Measurements from ENCODE around the gene SPSB4. TPM values are rescaled to one million over a fixed set of nuclear protein-coding genes. Genes with fewer than 3 reads are reported as not detected.

Gene SPSB4
- total and polyA plus RNA-seq, 2 of the 13 experiments (the other 11 are each of a cell fraction or from before 2014, with no cell fraction given), result not detected

DNA sequence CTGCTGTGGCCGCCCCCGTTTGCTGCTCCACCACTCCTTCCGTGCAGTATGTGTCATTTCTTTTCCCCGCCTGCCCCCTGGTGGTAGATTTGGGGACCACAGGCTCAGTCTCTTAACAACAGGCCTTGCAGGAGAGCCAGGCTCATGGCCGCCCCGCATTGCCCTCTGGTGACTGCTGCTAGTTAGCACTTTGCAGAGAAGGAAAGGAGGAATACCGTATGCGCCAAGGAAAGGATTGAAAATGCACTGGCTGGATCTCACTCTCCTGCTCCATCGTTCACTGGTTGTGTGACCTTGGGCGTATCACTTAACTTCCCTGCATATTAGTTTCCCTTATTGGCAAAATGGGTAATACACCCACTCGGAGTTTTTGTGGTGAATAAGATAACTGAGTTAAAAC lies 141.2 kb downstream of the SPSB4 start (continued):
- TF ChIP-seq MLX (CRISPR knock-in tag; IDR thresholded peaks at IDR 0.05) (no peak), SOX5 (CRISPR knock-in tag; IDR thresholded peaks at IDR 0.05; ENCODE audit: borderline replicate concordance) (no peak), HNRNPL (IDR thresholded peaks at IDR 0.05; ENCODE audit: low read depth, low read length) (no peak), ZFAT (CRISPR knock-in tag; conservative IDR thresholded peaks at IDR 0.05) (no peak), ZNF3 (CRISPR knock-in tag; IDR thresholded peaks at IDR 0.05) (no peak), ZNF773 (CRISPR knock-in tag; IDR thresholded peaks at IDR 0.05; ENCODE audit: borderline replicate concordance) (no peak), THYN1 (CRISPR knock-in tag; IDR thresholded peaks at IDR 0.05; ENCODE audit: borderline replicate concordance, low read depth) (no peak), THAP11 (CRISPR knock-in tag; IDR thresholded peaks at IDR 0.05) (peak; percentile 50; the same call in 1 of the 2 replicates), HIVEP1 (CRISPR knock-in tag; IDR thresholded peaks at IDR 0.05) (no peak), CBFB (CRISPR knock-in tag; IDR thresholded peaks at IDR 0.05) (0 out of 2 replicates have a peak, but pooled peaks have one; percentile 21), GPBP1L1 (CRISPR knock-in tag; IDR thresholded peaks at IDR 0.05) (no peak), ZNF350 (CRISPR knock-in tag; IDR thresholded peaks at IDR 0.05; ENCODE audit: borderline replicate concordance, low read depth) (0 out of 2 replicates have a peak, but pooled peaks have one; percentile 29), ZSCAN22 (CRISPR knock-in tag; IDR thresholded peaks at IDR 0.05) (no peak), SMAD1 (CRISPR knock-in tag; IDR thresholded peaks at IDR 0.05; ENCODE audit: borderline replicate concordance, low read depth) (no peak), ZFP82 (CRISPR knock-in tag; IDR thresholded peaks at IDR 0.05; ENCODE audit: borderline replicate concordance) (no peak), SIX4 (CRISPR knock-in tag; IDR thresholded peaks at IDR 0.05) (no peak), ZNF674 (CRISPR knock-in tag; IDR thresholded peaks at IDR 0.05; ENCODE audit: low read depth) (no peak), SSRP1 (CRISPR knock-in tag; IDR thresholded peaks at IDR 0.05) (no peak), ZNF33B (CRISPR knock-in tag; IDR thresholded peaks at IDR 0.05) (no peak), TEAD2 (CRISPR knock-in tag; IDR thresholded peaks at IDR 0.05) (no peak)
- TF ChIP-seq, protein P1, sequence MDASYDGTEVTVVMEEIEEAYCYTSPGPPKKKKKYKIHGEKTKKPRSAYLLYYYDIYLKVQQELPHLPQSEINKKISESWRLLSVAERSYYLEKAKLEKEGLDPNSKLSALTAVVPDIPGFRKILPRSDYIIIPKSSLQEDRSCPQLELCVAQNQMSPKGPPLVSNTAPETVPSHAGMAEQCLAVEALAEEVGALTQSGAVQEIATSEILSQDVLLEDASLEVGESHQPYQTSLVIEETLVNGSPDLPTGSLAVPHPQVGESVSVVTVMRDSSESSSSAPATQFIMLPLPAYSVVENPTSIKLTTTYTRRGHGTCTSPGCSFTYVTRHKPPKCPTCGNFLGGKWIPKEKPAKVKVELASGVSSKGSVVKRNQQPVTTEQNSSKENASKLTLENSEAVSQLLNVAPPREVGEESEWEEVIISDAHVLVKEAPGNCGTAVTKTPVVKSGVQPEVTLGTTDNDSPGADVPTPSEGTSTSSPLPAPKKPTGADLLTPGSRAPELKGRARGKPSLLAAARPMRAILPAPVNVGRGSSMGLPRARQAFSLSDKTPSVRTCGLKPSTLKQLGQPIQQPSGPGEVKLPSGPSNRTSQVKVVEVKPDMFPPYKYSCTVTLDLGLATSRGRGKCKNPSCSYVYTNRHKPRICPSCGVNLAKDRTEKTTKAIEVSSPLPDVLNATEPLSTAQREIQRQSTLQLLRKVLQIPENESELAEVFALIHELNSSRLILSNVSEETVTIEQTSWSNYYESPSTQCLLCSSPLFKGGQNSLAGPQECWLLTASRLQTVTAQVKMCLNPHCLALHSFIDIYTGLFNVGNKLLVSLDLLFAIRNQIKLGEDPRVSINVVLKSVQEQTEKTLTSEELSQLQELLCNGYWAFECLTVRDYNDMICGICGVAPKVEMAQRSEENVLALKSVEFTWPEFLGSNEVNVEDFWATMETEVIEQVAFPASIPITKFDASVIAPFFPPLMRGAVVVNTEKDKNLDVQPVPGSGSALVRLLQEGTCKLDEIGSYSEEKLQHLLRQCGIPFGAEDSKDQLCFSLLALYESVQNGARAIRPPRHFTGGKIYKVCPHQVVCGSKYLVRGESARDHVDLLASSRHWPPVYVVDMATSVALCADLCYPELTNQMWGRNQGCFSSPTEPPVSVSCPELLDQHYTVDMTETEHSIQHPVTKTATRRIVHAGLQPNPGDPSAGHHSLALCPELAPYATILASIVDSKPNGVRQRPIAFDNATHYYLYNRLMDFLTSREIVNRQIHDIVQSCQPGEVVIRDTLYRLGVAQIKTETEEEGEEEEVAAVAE (CRISPR knock-in tag; IDR thresholded peaks at IDR 0.05; ENCODE audit: borderline replicate concordance), result no peak
- TF ChIP-seq, protein P2, sequence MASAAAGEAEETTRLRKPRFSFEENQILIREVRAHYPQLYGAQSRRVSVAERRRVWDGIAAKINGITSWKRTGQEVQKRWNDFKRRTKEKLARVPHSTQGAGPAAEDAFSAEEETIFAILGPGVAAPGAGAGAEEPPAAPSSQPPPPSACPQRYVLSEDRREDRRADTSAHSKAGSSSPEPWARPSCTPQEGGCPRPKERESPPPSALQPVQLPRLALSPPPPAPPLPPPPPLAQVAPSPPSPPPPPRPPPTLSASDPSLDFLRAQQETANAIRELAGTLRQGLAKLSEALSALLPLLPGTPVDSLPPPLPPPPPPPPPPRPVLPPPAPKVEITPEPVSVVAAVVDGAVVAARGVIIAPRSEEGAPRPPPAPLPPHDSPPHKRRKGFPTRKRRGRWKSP (CRISPR knock-in tag; IDR thresholded peaks at IDR 0.05), result no peak
- TF ChIP-seq, protein P3, sequence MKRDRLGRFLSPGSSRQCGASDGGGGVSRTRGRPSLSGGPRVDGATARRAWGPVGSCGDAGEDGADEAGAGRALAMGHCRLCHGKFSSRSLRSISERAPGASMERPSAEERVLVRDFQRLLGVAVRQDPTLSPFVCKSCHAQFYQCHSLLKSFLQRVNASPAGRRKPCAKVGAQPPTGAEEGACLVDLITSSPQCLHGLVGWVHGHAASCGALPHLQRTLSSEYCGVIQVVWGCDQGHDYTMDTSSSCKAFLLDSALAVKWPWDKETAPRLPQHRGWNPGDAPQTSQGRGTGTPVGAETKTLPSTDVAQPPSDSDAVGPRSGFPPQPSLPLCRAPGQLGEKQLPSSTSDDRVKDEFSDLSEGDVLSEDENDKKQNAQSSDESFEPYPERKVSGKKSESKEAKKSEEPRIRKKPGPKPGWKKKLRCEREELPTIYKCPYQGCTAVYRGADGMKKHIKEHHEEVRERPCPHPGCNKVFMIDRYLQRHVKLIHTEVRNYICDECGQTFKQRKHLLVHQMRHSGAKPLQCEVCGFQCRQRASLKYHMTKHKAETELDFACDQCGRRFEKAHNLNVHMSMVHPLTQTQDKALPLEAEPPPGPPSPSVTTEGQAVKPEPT (CRISPR knock-in tag; IDR thresholded peaks at IDR 0.05; ENCODE audit: low read depth), result no peak
